HG03521 (cell line): Measurements from ENCODE around the gene SATB2.

Source experiments
- ATAC-seq: cut with Tn5 transposase; IDR thresholded peaks from one replicate; pipeline ENCODE4 v1.9.1; 2021; ENCODE audit warnings: mild to moderate bottlenecking, moderate library complexity; ENCODE audit not compliant: unreplicated experiment

Gene SATB2

DNA sequence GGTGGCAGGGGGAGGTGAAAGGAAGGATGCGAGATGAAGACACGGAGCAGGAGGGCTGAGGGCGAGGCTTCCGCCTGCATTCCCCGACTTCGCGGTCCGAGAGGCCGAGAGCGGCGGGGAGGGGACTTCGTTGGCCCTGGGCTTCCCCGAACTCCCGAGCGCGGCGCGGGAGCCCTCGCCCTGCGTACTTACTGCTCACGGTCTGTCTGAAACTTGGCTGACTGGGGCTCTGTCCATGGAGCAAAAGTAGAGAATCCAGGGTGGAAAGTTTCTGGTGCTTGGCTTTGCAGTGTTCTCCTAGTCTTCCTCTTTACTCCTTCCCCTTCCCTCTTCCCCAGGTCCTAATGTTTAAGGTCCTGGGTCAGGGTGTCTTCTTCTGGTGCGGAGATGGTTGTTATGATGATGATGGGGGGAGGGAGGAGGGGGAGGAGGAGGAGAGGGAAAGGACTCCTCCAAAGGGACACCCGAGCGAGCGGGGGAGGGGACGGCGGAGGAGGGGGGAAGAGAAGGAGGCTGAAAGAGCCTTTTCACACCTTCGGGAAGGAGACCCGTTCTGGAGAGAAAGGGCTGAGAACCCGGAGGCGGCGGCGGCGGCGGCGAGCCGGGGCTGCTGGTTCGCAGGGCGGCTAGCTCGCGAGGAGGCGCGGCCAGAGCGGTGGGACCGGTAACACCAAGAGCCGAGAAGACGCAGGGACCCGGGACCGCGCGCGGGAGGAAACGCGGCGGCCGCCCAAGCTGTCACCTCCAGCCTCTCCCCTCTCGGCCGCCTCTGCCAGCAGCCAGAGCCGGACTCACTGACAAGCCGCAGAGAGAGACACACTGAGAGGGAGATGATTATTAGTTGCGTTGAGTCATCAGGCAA is at the start of gene SATB2:
Gene SATB2 (minus strand): TSS at position 793 of the 862 bp plus-strand sequence. CDS start 1,902 bp downstream, outside the sequence.
- ATAC-seq: no peak

GRCh38 chr2:199505755-199506403 is 48.1 kb upstream of the SATB2 start:
- no peak for ATAC-seq

DNA sequence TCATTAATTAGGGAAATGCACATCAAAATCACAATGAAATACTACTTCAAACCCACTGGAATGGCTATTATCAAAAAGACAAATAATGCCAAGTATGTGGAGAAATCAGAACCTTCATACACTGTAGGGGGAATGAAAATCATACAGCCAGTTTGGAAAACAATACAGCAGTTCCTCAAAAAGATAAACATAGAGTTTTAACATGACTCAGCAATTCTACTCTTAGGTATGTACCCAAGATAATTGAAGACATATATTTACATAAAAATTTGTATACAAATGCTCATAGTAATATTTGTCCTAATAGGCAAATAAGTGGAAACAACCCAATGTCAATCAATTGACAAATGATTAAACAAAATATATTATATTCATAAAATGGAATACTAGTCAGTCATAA is 45.4 kb upstream of the SATB2 start:
- ATAC-seq: no peak

DNA sequence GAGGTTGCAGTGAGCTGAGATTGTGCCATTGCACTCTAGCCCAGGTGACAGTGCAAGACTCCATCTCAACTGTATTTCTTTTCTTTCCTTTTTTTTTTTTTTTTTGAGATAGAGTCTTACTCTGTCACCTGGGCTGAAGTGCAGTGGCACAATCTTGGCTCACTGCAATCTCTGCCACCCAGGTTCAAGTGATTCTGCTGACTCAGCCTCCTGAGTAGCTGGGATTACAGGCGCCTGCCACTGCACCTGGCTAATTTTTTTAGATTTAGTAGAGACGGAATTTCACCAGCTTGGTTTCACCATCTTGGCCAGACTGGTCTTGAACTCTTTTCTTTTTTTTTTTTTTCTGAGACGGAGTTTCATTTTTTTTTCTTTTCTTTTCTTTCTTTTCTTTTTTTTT is 41.3 kb upstream of the SATB2 start:
- ATAC-seq: no peak

- no peak for ATAC-seq
These were observed 37.4 kb upstream of the SATB2 start for GRCh38 chr2:199495147-199495546.

- no peak for ATAC-seq
These were observed 32.3 kb upstream of the SATB2 start for GRCh38 chr2:199490049-199490448.

DNA sequence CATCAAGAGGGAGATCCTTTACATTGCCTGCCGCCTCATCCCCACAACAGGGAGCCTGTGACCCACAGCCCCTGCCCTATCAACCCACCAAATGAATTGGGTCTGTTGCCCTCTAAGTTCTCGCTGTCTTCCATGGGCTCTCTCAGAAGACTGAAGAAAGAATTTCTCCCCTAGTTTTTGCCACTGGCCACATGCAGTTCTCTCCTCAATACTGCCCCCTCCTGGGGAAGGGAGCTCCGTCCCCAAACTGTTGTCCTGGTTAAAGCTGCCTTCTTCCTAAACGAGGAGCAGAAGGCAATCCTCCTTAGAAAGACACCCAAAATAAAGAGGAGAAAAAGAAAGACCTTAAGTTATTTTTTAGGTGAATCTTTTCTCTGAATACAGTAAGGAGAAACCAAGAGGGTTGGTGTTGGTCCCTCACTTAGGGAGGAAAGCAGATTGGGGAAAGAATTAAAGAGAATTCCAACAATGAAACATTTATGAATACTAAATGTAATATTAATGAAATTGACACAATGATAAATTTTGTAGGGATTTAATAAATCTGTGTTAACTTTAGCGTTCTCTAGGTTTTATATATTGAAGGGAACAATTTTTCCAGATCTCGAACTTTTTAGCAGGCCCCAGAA is 31.1 kb upstream of the SATB2 start:
- ATAC-seq: peak; percentile 67

GRCh38 chr2:199485732-199486335 is 28.1 kb upstream of the SATB2 start:
- ATAC-seq: no peak

- no peak for ATAC-seq
These were observed 27.2 kb upstream of the SATB2 start for GRCh38 chr2:199484927-199485326.

- ATAC-seq: no peak
These were observed 23.2 kb upstream of the SATB2 start for GRCh38 chr2:199480966-199481365.

DNA sequence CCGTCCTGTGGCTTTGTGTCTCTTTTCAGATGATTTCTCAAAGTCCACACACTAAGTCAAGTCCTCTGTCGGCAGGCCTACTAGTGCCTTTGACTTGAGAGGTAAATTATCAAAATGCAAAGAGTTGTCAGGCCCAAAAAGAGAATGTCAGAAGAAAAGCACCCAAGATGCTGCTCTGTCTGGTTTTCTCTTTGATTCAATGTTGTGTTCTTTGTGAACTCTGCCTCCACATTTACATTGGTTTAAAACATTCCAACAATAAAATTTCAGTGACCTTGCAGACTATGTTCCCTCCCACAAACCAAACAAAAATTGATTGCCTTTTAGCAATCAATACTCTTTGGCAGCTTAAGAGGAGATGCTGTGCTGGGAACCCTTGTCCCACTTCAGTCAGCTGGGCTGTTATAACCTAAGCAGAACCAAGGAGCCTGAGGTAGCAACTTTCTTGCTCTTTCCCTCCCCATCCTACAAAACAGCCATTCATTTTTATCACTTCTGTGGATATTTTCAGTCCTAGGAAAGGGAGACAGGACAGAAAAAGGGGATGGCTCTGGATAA is 19.6 kb upstream of the SATB2 start:
- no peak for ATAC-seq

DNA sequence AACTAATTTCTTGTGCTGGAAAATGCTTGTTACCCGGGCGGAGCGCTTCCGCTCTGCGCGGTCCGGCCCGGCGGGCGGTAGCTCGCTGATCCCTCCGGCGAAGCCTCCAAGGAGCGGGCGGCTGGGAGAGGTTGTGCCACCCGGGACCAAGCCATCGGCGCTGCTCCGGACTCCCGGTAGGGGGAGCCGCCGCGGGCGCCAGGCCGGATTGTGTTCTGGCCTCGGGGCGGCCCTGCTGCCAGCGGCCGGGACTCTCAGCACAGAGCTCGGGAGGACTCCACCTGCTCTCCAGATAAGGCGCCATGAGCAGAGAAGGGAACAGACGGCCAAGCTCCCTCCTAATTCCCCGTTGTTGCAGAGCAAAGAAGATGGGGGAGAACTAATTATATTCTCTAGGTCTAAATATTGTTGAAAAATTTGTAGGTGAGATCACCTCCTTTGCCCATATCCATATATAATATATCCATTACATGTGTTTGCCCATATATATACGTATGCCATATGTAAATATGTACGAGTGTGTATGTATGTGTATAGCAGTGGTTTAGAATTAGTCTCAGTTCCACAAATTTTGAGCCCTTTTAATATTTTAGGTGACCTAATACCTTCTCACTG is 13.8 kb upstream of the SATB2 start:
- peak; percentile 88 for ATAC-seq

DNA sequence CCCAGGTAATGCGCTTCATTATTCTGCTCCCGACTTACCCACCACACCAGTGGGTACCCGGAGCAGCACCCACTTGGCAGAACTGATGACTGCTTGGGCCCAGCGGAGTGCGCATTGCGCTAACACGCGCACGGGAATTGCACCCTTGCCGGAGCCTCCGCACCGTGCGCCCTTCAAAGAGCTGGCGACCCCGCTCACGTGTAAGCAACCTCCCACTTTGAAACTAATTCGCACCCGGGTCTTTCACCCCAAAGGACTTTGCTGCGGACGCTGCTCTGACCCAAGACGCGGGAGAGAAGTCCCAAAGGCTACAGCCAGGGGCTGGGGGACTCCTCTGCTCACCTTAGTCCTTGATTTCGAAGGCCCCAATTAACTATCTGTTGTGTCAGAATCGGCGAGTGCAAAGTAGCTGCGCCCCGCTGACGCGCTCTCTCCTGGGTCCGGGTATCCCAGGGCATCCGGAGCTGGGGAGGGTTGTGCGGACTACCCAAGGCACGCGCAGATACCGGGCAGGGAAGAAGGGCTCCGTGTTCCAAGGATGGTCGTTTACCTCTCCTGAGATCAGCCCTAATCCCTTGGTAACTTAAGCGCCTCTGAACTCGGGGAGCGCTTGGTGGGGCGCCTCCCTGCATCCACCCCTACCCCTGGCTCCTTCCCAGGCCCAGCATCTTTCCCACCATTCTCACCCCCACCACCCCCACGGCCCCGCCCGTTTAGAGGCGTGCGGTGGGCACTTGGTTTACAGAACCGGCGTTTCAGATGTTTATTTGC is 13.1 kb upstream of the SATB2 start:
- no peak for ATAC-seq

DNA sequence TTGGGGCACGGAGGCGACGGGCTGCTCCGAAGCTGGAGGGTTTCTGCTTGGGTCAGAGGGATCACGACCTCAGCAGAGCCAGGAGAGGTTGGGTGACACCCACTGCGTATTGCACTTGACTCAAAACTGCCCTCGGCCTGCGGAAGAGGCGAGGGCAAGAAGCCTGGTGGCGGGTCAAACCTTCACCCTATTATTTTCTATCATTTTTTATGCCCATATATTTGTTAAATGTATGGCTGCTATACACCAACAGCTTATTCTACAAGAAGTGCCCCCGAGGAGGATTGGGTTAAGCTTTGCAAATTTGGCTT is 12.6 kb upstream of the SATB2 start:
- no peak for ATAC-seq

DNA sequence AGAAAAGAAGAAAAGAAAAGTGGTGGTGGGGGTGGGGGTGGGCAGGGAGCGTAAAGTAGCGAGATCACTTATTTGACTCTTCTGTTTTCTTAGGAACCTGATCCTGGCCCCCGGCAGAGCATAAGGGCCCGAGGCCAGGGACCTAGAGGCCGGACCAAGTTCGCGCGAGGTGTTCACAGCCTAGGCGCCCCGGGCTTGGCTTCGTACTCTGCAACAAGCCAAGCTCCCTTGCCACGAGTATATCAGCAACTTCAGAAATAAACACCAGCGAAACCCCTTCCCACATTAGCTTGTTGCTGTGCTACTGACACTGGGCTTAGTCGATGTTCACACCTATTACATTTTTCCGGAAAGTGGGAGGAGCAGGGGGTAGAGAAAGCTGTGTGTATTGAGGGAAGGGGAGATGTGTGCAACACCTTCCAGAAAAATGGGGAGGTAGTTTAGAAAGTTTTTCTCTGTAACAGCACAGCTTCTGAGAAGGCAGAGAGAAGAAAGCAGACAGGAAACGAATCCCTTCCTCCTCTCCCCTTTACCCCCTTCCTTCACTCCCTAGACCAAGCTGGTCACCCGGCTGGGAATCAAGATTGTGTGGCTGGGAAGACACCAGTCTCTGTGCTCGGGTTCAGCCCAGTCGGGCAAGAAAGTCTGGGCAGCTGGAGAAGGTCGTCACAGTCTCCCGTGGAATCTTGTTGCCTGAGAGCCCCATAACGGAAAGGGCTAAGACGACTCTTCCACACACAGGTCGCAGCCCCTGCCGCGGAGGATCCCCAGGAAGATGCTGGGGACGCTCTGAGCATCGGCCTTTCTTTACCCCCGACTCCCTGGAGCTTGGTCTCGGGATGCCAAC is 12.0 kb upstream of the SATB2 start:
- ATAC-seq: no peak

DNA sequence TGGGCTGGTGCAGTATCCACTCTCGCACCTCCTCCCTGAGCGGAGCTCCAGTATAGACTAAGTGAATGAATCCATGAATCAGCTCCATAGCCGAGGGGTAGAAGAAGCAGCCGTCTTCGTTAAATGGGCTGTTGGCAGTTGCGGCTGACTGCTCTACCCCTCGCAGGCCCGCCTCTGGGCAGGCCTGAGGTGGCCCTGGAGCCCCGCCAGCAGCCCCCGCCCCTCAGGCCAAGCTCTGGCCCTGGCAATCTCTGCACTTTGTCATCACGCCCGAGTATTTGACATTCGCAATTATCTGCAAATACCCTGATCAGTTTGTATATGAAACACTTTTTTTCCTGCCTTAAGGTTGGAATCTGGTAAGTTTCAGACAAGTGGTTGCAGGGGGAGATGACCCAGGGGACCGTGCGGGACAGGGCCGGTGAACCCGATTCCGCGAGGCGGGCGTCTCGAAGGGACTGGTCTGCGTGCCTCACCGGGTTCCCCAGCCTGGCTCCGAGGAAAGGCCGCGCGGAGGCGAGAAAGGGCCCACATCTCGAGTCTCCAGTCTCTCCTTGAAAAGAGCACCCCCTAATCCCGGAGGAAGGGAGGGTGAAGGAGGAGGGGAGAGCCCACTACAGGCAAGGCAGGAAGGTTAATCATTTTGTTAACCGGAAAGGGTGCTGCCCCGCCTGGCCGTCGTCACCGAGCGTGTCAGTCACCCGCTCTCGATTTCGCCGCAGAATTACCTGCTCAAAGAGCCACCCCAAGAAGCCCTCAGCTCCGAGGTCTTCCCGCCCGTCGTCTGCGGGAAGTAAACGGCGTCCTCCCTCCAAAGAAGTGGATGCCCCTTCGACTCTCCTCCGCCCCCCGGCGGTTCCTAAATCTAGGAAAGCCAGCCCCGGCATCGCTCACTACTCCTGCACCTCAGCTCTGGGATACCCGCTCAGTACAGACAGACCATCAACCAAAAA is 11.1 kb upstream of the SATB2 start:
- ATAC-seq: no peak

GRCh38 chr2:199467066-199467822 is 9.5 kb upstream of the SATB2 start:
- no peak for ATAC-seq
